Transverse colon (tissue), 4 donors: ENCODE data around the gene ADK.

Experiments
- POLR2A ChIP-seq: fragments of 450-650 bp; IDR thresholded peaks from one replicate; pipeline ENCODE4 v1.6.1; 2016; ENCODE audit warnings: antibody characterized with exemption, mild to moderate bottlenecking, moderate library complexity
- POLR2AphosphoS5 ChIP-seq, 3 donors: sonication (generic); formaldehyde crosslinking; IDR thresholded peaks; one replicate each; pipeline ENCODE4 v1.6.1; 2016; ENCODE audit warnings: antibody characterized with exemption in 3 of 3
- TF ChIP-seq, protein P1 (sequence below), 5 experiments: fragments of 200-600 bp in 3 of 5; fragments of 450-650 bp in 2 of 5; sonication (generic) in 3 of 5; IDR thresholded peaks; 1 replicate in 2 of 5; 2 replicates in 3 of 5; pipeline ENCODE4 v1.5.1; 2016 to 2017; ENCODE audit warnings: antibody characterized with exemption in 5 of 5, inconsistent platforms in 3 of 5, mild to moderate bottlenecking in 2 of 5, moderate library complexity in 1 of 5

GRCh38 chr10:74231375-74231774, 80.4 kb downstream of the ADK start:
- no peak for TF ChIP-seq POLR2A
- TF ChIP-seq, protein P1, sequence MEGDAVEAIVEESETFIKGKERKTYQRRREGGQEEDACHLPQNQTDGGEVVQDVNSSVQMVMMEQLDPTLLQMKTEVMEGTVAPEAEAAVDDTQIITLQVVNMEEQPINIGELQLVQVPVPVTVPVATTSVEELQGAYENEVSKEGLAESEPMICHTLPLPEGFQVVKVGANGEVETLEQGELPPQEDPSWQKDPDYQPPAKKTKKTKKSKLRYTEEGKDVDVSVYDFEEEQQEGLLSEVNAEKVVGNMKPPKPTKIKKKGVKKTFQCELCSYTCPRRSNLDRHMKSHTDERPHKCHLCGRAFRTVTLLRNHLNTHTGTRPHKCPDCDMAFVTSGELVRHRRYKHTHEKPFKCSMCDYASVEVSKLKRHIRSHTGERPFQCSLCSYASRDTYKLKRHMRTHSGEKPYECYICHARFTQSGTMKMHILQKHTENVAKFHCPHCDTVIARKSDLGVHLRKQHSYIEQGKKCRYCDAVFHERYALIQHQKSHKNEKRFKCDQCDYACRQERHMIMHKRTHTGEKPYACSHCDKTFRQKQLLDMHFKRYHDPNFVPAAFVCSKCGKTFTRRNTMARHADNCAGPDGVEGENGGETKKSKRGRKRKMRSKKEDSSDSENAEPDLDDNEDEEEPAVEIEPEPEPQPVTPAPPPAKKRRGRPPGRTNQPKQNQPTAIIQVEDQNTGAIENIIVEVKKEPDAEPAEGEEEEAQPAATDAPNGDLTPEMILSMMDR (IDR thresholded peaks at IDR 0.05): no peak
- TF ChIP-seq POLR2AphosphoS5 (IDR thresholded peaks at IDR 0.05): no peak
